ENCODE measurements around the gene UGT1A7.

DNA sequence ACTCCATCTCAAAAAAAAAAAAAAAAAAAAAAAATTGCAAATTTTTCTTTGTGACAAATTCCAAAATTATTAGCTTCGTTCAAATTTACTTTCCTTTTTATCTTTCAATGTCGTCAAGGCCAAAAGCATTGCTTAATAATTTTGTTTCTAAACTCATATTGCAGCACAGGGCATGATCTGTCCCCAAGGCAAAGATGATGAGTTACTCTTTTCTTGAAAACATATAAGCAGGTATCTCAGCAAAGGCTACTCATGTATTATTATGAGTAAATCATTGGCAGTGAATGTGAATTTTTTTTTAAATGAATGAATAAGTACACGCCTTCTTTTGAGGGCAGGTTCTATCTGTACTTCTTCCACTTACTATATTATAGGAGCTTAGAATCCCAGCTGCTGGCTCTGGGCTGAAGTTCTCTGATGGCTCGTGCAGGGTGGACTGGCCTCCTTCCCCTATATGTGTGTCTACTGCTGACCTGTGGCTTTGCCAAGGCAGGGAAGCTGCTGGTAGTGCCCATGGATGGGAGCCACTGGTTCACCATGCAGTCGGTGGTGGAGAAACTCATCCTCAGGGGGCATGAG is at the start of gene UGT1A7:
- TF ChIP-seq EGR1 (IDR thresholded peaks at IDR 0.05) (no peak), RAD21 (IDR thresholded peaks at IDR 0.05; ENCODE audit: low read depth) (no peak), TAF1 (IDR thresholded peaks at IDR 0.05; ENCODE audit: low read depth) (no peak), EP300 (IDR thresholded peaks at IDR 0.05; ENCODE audit: borderline replicate concordance) (no peak), CREB1 (IDR thresholded peaks at IDR 0.05; ENCODE audit: low read depth) (no peak), NFIC (IDR thresholded peaks at IDR 0.05) (no peak), YY1 (IDR thresholded peaks at IDR 0.05; ENCODE audit: low read depth) (no peak), CEBPB (IDR thresholded peaks at IDR 0.05) (no peak), FOXM1 (IDR thresholded peaks at IDR 0.05; ENCODE audit: borderline replicate concordance, low read depth) (no peak)
- TF ChIP-seq, protein P1, sequence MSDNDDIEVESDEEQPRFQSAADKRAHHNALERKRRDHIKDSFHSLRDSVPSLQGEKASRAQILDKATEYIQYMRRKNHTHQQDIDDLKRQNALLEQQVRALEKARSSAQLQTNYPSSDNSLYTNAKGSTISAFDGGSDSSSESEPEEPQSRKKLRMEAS (IDR thresholded peaks at IDR 0.05): no peak
- TF ChIP-seq, protein P2, sequence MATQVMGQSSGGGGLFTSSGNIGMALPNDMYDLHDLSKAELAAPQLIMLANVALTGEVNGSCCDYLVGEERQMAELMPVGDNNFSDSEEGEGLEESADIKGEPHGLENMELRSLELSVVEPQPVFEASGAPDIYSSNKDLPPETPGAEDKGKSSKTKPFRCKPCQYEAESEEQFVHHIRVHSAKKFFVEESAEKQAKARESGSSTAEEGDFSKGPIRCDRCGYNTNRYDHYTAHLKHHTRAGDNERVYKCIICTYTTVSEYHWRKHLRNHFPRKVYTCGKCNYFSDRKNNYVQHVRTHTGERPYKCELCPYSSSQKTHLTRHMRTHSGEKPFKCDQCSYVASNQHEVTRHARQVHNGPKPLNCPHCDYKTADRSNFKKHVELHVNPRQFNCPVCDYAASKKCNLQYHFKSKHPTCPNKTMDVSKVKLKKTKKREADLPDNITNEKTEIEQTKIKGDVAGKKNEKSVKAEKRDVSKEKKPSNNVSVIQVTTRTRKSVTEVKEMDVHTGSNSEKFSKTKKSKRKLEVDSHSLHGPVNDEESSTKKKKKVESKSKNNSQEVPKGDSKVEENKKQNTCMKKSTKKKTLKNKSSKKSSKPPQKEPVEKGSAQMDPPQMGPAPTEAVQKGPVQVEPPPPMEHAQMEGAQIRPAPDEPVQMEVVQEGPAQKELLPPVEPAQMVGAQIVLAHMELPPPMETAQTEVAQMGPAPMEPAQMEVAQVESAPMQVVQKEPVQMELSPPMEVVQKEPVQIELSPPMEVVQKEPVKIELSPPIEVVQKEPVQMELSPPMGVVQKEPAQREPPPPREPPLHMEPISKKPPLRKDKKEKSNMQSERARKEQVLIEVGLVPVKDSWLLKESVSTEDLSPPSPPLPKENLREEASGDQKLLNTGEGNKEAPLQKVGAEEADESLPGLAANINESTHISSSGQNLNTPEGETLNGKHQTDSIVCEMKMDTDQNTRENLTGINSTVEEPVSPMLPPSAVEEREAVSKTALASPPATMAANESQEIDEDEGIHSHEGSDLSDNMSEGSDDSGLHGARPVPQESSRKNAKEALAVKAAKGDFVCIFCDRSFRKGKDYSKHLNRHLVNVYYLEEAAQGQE (IDR thresholded peaks at IDR 0.05; ENCODE audit: low read depth): no peak
